ENCODE results near the gene CDC42EP1.
A peak's percentile ranks its signal among the peaks of the same experiment; 100 is the strongest.

CDC42EP1 gene

DNA sequence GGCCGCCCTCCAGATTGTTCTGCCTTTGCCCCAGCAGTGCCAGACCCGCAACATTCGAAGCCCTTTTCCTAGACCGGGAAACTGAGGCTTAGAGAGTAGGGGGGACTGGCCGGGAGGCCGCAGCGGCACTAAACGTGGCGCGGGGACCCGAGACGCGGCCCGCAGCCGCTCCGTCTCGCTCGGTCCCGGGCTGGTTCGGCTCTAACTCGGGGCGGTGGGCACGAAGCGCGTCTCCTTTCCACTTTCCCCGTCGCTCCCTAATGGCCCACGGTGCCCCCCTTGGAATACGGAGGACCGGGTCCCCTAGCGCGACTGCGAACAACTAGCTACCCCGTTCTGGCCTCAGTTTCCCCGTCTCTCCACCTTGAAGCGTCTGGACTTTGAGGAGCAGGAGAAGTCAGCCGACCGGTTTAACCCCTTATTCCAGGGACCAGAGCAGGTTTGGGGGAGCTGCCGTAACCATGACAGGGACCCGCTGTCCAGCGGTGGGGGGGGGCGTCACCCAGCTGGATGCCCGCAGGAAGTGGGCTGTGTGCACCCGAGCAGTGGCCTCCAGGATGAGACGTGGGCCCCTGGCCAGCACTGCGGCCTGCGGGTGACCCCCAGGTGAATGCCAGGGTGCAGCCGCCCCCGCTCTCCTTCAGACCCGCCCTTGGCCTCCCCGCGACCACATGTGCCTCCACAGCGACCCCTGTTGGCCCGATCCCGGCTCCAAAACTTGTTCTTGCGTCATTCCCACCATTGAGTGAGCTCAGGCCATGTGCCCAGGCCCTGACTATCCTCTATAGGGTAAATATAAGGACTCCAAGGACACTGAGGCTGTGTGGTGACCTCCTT lies 1.1 kb downstream of the CDC42EP1 start:
- peak; percentile 67 for DNase-seq (ENCODE audit: low read depth)

DNA sequence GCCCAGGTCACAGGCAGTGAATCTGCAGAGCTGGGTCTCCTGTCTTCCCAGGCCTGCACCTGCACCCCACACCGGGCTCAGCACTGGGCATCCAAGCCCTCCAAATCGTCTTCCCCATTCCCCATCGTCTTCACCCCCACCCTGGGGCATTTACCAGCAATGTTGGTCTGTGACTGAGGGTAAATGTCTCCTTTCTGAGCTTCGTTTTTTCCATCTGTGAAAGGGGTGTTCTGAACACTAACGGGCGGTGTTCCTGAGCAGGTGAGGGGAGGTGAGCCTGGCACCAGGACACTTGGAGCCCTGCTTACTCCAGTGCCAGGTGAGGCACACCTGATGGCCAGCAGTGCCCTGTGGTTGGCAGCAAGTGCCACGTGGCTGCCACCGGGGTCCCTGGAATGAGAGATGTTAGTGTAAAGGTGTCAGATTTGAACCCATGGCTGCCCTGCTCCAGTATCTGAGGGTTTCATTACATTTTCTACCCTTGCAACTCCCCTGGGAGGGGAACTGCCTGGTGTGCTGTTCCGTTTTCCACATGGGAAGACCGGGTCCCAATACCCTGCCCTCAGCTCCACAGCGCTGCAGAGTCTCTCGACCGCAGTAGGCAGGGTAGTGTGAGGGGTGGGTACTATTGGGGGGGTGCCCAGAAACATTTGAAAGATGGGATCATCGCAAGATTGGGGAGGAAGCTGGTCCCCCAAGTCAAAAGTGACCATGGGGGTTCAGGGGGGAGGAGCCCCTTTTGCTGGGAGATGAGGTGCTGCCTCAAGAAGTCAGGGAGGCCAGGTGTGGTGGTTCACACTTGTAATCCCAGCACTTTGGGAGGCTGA lies 2.0 kb downstream of the CDC42EP1 start:
- no peak for DNase-seq (ENCODE audit: low read depth)

DNA sequence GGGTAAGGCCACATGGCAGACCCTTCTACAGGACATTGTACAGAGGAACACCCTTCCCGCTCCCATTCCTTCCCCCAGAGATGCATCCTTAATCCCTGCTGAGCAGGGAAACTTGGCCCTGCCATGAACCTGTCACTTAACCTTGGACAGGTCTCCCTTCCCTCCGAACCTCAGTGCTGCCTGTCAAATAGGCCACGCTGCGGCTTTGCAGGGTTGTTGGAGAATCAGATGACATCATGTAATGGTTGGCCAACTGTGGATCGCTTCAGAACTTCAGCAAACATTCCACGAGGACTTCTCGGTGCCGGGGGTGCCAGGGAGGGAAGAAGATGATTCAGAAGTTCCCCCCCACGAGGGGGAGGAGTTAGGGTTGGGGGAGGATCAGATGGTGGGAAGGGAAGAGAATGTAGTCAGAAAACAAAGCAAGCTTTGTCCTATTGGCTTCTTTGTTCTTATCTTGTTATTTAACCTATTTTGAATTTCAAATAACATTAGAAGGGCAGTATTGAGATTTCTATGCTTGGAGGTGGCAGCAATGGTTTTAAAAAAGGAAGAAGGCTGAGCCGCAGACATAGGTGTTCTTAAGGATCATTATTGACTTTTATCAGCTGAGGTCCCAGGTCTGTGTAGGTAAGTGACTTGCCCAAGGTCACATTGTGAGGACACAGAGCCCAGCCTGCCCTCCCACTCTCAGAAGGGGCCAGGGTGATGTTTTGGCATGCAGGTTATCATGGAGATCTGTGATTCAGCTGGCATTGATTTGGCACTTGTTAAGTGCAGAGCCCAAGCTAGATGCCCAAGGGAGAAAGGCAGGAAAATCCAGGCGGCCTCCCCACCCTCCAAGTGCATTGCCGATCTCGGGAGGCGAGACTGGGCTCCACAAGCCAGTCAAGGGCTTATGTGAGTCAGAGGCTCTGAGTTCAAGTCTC lies 3.1 kb downstream of the CDC42EP1 start:
- no peak for DNase-seq (ENCODE audit: low read depth)

DNA sequence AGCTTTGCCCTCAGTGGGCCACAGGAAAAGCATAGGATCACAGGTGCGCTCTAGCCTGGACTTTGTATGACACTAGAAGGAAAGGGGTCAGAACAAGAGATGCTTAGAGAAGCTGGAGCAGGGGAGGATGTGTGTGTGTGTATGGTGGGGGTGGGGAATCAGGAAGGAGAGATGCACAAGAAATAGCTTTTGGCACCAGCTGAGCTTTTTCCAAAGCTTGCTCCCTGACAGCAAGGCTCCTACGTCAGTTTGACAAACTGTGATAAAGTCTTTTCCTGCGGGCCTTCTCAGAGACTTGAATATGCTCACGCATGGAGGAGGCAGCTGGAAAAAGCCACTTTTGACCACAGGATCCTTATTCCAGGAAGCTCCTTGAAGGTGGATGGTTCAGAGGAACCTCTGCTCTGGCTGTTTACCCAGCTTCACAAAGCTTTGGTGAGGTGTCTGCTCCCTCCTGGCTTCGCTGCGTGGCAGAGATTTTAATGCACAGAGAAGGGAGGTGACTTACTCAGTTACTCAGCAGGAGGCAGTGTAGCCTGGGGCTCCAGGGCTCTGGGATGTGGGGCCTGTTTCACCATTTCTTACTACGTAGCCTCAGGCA lies 3.9 kb downstream of the CDC42EP1 start:
- no peak for DNase-seq (ENCODE audit: low read depth)

DNA sequence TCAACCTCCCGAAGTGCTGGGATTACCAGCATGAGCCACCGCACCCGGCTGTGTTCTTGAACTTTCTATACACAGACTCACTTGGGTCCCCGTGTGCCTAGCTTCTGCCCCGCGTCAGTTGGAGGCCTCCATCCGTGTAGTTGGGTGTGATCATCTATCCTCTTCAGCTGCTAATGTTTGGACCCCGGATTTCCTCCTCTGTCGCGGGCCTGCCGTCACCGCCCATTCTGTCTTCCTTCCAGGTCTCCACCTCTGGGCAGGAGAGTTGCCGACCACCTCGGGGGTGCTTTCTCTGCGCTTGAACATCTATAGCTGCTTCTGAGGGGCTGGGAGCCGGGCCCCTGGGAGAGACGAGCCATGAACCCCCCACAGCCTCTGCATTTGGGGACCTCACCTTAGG lies 5.5 kb downstream of the CDC42EP1 start:
- DNase-seq (ENCODE audit: low read depth): no peak

DNA sequence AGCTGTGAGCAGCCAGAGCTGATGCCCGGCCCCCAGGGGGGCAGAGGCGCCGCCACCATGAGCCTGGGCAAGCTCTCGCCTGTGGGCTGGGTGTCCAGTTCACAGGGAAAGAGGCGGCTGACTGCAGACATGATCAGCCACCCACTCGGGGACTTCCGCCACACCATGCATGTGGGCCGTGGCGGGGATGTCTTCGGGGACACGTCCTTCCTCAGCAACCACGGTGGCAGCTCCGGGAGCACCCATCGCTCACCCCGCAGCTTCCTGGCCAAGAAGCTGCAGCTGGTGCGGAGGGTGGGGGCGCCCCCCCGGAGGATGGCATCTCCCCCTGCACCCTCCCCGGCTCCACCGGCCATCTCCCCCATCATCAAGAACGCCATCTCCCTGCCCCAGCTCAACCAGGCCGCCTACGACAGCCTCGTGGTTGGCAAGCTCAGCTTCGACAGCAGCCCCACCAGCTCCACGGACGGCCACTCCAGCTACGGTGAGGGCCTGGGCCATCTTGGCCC lies 6.1 kb downstream of the CDC42EP1 start:
- peak; percentile 43 for DNase-seq (ENCODE audit: low read depth)

DNA sequence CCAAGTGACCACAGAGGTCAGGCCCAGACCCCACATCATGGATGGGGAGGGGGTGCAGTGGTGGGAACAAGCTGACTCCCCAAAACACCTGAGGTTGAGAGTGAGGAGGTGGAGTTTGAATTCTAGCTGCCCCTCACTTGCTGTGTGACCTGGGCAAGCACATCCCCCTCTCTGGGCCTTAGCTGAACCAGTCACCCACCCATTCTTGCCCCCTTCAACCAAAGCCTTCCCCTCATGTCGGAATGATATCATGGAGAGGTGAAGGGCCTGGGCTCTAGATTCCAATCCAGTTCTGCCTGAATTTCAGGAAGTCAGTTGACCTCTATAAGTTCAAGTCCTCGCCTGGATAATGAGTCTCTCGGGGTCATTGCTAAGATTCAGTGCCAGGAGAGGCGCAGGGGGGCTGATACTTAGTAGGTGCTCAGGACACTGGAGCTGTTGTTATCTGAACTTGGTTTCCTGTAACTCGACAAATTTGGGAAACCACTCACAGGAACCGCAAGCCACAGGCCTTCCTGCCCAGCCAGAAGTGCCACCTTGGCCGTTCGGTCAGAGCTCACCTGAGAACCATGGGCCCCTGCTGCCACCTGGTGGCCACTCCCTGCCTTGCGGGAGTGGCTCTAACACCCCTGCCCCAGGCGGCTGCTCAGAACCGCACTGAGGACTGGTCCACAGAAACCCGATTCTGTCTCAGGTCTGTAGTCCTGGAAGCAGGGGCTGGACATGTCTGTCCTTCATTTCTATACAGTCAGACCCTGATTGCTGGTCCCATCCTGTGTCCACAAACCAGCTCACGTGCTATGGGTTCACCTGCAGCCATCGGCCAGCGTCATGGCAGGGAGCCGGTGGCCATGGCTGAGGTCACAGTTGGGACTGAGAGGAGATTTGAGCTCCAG lies 6.9 kb downstream of the CDC42EP1 start:
- DNase-seq (ENCODE audit: low read depth): peak; percentile 90

DNA sequence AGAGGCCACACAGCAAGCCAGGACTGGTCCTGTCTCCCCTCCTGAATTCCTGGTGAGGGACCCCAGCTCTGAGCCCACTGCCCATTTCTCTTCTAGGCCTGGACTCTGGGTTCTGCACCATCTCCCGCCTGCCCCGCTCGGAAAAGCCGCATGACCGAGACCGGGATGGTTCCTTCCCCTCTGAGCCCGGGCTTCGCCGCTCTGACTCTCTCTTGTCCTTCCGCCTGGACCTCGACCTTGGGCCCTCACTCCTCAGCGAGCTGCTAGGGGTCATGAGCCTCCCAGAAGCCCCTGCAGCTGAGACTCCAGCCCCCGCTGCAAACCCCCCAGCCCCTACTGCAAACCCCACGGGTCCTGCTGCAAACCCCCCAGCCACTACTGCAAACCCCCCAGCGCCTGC lies 7.7 kb downstream of the CDC42EP1 start:
- no peak for DNase-seq (ENCODE audit: low read depth)

DNA sequence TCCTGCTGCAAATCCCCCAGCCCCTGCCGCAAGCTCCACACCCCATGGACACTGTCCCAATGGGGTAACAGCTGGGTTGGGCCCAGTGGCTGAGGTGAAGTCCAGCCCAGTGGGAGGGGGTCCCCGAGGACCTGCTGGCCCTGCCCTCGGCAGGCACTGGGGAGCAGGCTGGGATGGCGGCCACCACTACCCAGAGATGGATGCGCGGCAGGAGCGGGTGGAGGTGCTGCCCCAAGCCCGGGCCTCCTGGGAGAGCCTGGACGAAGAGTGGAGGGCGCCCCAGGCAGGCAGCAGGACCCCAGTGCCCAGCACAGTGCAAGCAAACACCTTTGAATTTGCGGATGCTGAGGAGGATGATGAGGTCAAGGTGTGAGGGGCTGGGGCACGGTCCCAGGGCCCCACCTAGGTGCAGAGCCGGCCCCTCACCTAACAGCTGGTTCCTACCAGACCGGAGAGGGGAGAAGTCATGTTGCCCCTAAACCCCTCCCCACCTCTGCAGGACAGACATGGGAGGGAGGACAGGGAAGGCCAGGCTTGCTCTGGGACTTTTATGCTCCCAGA lies 8.2 kb downstream of the CDC42EP1 start:
- DNase-seq (ENCODE audit: low read depth): no peak

DNA sequence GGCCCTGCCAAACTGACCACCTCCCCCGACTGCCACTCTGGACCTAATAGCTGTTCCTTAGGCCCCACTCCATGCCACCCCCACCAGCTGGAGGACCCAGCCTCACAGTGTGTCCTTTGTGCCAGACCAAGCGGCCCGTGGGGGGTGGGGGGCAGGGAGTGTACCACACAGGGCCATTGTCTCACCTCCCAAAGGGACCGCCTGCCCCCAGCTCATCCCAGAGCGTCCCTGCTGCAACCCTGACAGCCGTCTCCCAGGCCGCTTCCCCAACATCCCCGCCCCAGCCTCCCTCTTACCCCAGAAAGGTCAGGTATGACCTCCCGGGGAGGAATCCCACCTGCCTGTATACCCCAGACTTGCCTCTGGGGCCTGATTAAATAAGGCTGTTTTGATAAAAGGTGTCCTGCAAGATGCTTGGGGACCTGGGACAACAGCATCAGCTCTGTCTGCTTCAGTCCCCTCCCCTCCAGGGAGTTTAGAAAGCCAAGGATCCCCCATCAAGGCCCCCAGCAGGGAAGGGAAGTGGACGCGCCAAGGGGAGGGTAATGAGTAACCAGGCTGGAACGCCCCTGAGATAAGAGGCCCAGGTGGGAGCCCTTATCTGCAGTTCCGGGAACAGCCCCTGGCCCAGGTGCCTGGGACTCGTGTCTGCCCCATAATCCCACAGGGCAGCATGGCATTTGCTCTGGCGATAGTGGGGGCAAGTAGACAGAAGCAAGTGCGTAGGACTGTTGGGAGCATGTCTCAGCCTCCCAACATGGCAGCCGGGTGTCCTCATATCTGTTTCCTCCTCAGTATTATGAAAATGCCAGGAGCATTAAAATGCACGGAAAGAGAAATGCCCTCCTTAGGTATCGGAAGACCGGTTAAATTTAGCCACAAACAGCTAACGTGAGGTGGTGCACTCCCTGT lies 9.0 kb downstream of the CDC42EP1 start:
- DNase-seq (ENCODE audit: low read depth): no peak

DNA sequence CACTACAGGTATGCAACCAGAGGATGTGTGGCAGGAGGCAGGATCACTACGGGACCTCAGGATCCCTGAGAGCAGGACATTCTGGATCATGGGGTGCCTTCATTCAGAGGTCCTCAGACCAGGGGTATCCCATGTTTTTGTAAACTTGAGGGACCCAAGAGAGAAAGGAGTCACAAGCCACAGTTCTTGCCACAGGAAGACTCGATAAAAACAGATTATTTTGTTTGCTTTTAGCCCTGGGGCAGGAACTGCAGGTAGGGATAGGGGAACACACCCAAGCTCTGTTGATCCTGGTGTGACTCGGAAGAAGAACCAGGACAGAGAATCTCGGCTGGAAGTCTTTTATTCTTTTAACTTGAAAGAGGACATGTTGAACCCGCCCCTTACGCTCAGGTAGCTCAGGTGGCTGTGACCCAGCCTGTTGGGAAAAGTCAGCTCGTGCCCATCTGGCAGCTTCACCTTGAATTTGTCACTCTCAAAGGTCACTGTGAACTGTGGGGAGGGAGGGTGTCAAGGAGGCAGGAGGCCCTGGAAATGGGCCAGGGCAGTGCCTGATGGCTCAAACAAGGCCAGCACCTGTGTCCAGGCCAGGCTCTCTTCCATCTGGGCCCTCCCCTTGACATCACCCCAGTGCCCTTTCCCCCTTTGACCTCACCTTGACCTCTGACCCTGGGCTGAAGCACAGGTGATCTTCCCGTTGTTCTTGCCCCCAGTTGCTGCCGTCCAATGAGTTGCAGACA lies 9.8 kb downstream of the CDC42EP1 start:
- DNase-seq (ENCODE audit: low read depth): no peak

DNA sequence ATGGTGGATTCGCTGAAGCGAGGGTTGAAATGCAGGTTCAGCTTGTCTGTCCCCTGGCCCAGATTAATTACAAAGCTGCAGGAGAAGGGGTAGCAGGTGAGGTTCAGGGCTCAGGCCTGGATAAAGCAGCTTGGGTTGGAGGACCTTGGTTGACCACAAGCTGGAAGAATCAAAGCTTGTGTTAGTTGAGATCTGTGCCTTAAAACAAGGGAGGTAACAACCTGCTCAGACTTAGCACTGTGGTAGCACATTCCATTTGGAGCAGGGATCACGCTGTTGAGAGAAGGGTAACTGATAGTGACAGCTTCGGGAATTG lies 10.3 kb downstream of the CDC42EP1 start:
- DNase-seq (ENCODE audit: low read depth): no peak

DNA sequence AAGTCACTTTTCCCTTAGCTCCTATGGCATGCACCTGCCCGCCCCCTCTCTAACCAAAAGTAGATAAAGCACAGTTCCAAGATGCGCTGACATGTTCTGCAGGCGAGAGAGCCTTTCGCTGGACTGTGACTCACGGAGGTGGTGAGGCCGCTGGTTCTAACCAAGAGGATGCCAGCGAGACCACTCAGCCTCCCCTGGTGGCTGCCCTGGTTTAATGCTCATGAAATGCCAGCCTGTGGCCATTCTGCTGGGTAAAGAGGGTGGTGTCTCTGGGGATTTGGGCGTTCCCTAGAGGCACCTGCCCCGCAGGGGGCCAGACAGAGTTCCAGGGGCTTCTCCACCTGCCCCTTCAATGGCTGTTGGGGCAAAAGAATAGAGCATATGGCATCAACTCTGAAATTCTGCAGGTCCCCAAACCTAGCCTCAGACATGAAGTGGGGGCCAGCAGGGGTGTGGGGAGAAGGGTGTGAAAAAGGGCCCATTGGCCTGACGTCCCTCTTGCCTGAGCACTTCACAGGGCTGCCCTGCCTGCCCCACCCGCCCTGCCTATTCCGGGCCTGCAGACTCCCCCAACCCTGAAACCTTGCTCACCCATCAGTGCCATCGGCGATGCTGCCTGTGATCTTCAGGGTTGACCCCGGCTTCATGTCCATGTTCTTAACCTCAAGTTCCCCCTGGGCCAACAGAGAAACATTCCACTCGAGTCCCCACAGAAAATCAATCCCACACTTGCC lies 11.1 kb downstream of the CDC42EP1 start:
- DNase-seq (ENCODE audit: low read depth): no peak

DNA sequence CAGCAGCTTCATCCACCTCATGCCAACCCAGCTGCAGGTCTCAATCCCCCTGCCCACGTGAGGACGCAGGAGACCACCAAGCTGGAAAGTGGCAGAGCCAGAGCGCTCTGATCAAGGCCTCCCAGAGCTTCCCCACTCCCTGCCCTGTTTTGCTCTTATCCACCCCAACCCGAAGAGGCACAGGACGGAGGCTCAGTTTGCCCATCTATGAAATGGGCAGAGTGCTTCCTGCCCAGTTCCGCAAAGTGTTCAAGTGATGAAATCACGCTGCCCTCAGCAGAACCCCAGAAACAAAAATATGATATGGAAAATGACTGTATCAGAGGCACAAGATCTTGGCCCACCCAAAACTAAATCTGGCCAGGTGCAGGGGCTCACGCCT lies 11.7 kb downstream of the CDC42EP1 start:
- no peak for DNase-seq (ENCODE audit: low read depth)

DNA sequence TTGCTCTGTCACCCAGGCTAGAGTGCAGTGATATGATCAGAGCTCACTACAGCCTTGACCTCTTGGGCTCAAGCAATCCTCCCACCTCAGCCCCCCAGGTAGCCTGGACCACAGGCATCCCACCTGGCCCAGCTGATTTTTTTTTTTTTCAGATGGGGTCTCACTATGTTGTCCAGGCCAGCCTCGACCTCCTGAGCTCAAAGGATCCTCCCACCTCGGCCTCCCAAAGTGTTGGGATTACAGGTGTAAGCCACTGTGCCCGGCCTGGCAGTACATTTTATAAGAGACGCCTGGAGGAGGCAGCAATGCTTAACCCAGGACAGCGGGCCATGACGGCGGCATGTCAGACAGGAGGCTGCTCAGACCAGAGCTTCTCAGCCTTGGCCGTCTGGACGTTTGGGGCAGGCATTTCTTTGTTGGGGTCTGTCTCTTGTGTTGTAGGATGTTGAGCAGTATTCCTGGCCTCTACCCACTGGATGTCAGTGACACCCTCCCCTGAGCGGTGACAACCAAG lies 15.3 kb downstream of the CDC42EP1 start:
- no peak for DNase-seq (ENCODE audit: low read depth)

DNA sequence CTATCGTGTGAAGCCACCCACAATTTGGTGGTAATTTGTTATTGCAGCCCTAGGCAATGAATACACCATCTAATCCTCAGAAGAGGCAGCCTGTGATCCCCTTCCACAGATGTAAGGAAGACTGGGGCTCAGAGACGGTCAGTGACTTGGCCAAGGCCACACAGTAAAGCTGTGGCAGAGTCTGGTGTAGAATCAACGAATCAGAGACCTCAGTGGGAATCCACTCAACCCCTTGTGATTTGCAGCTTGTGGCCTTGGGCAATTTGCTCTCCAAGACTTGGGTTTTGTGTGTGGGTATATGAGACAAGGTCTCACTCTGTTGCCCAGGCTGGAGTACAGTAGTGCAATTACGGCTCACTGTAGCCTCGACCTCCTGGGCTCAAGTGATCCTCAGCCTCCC lies 17.7 kb downstream of the CDC42EP1 start:
- no peak for DNase-seq (ENCODE audit: low read depth)

DNA sequence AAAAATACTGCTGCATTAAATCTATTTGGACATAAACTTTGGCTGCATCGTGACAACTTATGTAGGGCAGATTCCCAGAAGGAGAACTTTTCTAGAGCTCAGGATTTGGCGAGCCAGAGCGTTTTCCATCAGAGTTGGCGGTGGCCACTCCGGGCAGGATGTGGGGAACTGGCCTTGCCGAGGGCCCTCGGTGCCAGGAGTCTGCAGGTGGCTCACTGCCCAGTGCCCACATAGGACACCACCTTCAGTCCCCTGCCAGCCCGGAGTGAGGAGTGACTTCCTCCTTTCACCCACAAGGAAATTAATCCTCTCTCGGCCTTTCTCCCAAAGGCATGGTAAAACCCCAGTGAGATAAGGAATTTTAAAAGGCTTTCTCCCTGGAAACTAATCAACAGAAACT lies 21.2 kb downstream of the CDC42EP1 start:
- DNase-seq (ENCODE audit: low read depth): no peak

DNA sequence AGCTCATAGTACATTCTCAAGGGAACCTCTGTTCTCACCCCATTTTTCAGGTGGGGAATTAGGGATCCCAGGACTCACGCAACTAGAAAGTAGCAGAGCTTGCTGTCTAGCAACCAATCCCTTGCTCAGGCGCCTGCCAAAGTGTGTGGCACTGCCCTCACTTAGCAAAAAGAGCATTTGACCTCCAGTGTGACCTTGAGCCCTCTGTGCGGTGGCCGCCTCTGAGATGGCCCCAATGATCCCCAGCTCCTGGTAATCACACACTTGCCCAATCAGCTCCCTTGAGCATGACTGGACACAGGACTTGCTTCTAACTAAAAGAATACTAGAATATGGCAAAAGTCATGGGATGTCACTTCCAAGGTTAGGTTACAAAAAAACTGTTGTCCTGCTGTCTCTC lies 22.2 kb downstream of the CDC42EP1 start:
- DNase-seq (ENCODE audit: low read depth): no peak

All from activated gamma-delta T cell treated with anti-CD3 and anti-CD28 coated beads, Interleukin-2, amount 50 U/mL, for 16 hours (primary cell).